NCI-H2196 treated with DMSO at 0.1 percent for 48 hours (cell line): ENCODE measurements around the gene BUB3.

Source experiments
- DNase-seq: peaks from one replicate; lab custom pipeline; 2025; ENCODE audit not compliant: unreplicated experiment; lab: John Stamatoyannopoulos, UW

BUB3 gene

GRCh38 chr10:123154092-123154710 lies at the start of gene BUB3:
TSS of gene BUB3 (plus strand) at chr10:123154402. CDS start at chr10:123154918, 516 bp downstream.
- peak; percentile 87 for DNase-seq

- DNase-seq: no peak
These were observed 44.7 kb upstream of the BUB3 start for GRCh38 chr10:123109466-123109865.

- no peak for DNase-seq
These were observed 36.4 kb upstream of the BUB3 start for GRCh38 chr10:123117644-123118417.

DNA sequence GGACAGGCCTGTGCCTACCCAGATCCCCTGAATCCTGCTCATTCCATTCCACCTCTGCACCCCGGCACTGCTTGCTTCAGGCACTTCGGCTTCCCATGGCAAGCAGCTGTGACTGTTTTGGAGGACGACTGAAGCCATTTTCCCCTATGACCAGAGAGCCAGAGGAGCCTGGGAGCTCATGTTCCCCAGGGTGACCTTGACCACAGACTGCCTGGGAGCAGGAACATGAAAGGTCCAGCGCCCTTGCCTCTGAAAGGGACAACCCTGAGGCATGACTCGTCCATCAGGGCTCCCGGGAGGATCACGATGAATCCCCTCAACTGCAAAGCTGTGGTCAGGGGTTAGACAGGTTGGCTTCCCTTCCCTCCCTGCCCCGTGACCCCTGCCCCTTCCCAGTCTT lies 35.1 kb upstream of the BUB3 start:
- DNase-seq: no peak

DNA sequence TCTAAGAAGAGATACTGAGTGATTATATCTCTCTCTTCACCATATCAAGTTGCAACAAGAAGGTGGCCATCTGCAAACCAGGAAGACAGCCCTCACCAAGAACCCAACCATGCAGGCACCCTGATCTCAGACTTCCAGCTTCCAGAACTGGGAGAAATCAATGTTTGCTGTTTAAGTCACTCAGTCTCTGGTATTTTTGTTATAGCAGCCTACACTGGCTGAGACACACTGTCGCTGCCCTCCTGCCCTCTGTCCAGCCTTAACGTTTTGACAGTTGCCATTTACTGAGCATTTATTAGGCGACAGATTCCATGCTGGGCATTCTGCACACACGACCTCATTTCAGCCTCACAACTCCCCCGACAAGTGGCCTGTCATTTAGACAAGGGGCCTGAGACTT lies 28.0 kb upstream of the BUB3 start:
- no peak for DNase-seq

GRCh38 chr10:123129618-123130271 lies 24.5 kb upstream of the BUB3 start:
- no peak for DNase-seq

DNA sequence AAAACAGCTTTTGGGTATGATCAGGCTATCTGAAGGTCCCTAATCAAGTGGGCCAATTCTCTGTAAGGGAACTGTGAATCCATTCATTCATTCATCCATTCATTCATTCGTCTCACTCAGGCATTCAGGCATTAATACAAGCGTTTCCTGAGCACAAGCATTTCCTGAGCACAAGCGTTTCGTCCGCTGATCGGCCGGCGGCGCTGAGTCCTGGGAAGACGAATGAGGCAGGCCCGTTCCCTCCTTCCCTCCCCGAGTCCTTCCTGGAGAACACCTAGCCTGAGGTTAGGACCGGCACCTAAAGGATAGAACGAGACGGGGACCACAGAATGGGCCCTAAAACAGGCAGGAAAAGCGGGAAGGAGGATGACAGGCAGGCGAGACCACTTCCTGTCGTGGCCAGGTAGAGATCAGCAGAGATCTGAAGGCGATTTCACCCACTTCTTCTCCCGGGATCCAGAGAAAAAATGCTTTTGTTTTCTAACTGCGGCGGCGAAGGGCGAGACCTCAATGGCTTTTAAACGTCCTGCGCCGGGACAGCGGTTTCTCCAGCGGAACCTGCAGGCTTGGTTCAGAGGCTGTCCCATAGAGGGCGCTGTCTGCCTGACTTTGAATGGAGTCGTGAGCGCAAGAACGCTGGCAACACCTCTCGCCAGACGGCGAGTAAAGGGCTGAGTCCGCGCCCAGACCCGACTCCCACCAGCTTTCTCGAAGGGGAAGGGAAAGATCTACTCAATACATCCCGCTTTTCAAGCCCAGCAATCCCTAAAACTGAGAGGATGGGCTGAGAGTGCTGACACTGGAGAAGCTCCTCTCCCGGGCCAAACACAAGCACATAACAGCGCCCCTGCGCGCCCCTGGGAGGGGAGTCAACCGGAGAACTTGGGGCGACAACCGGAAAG lies 21.4 kb upstream of the BUB3 start:
- DNase-seq: peak; percentile 54

- no peak for DNase-seq
These were observed 20.5 kb upstream of the BUB3 start for GRCh38 chr10:123133541-123134342.

- DNase-seq: no peak
These were observed 19.8 kb upstream of the BUB3 start for GRCh38 chr10:123134343-123134914.

GRCh38 chr10:123134915-123135414 lies 19.2 kb upstream of the BUB3 start:
- no peak for DNase-seq

- no peak for DNase-seq
These were observed 18.6 kb upstream of the BUB3 start, which contains the start of gene HMX3 for GRCh38 chr10:123135415-123136141. TSS of gene HMX3 (plus strand) at chr10:123135970. CDS start at chr10:123136051, 81 bp downstream.

DNA sequence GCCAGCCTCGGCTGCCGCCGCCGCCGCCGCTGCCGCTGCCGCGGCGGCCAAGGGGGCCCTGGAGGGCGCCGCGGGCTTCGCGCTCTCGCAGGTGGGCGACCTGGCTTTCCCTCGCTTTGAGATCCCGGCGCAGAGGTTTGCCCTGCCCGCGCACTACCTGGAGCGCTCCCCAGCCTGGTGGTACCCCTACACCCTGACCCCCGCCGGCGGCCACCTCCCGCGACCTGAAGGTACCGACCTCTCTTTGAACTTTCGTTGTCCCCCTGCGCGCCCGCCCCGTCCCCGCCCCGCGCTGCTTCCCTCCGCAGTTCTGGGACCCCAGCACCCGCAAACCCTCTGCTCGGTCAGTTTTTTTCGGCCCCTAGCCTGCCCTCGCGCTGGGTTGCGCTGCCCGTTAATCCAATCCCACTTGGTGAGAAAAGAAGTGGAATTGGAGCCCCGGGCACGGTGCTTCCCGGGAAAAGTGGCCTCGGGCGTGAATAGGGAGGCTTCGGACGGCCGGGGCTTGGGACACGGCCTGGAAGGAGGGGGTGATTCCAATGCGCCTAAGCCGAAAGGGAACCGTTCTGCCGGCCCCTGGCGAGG lies 17.9 kb upstream of the BUB3 start:
- DNase-seq: no peak

GRCh38 chr10:123136806-123137642 lies 17.2 kb upstream of the BUB3 start:
- no peak for DNase-seq

DNA sequence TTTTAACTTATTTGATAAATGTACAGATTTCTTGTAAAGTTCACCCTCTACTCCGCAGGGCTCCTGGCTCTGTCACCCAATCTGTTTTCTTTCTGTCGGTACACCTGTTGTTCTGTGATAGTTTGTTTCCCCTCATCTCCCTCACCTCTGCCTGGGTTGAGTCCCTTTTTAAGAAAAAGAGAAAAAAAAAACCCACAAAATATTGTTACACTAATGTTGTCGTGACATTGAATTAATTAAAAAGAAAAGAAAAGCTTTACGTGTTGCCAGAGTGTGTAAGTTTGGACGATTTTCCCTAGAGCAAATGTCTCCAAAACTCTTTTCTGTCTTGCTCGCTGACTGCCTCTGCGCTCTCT lies 15.1 kb upstream of the BUB3 start:
- DNase-seq: no peak

- no peak for DNase-seq
These were observed 14.6 kb upstream of the BUB3 start for GRCh38 chr10:123139521-123140163.

- DNase-seq: no peak
These were observed 13.8 kb upstream of the BUB3 start for GRCh38 chr10:123140164-123140982.
